AG10803 (cell line): ENCODE measurements around the gene PLCXD1.
"Not testable (repeated sequence)": the region's sequence is repeated elsewhere in the genome, so short reads cannot be mapped to it uniquely, and the experiment has no call there.

Experiments used
- DNase-seq: peaks from one replicate; pipeline ENCODE4 v3.0.0; 2010; ENCODE audit warnings: low read depth
- H3K4me3 ChIP-seq: 2 replicates; pipeline ENCODE4 v1.5.1; 2011; ENCODE audit warnings: mild to moderate bottlenecking, low read length, control low read depth
- TF ChIP-seq, protein P1 (sequence below): conservative IDR thresholded peaks from 2 replicates; pipeline ENCODE4 v1.5.1; 2011; ENCODE audit warnings: mild to moderate bottlenecking, low read length, control low read depth, inconsistent platforms

Gene PLCXD1

GRCh38 chrX:292900-293897 lies 12.0 kb downstream of the PLCXD1 start:
- H3K4me3 ChIP-seq: no peak overlapping the region
- DNase-seq: no peak
- TF ChIP-seq, protein P1, sequence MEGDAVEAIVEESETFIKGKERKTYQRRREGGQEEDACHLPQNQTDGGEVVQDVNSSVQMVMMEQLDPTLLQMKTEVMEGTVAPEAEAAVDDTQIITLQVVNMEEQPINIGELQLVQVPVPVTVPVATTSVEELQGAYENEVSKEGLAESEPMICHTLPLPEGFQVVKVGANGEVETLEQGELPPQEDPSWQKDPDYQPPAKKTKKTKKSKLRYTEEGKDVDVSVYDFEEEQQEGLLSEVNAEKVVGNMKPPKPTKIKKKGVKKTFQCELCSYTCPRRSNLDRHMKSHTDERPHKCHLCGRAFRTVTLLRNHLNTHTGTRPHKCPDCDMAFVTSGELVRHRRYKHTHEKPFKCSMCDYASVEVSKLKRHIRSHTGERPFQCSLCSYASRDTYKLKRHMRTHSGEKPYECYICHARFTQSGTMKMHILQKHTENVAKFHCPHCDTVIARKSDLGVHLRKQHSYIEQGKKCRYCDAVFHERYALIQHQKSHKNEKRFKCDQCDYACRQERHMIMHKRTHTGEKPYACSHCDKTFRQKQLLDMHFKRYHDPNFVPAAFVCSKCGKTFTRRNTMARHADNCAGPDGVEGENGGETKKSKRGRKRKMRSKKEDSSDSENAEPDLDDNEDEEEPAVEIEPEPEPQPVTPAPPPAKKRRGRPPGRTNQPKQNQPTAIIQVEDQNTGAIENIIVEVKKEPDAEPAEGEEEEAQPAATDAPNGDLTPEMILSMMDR: no peak

- TF ChIP-seq, protein P1: no peak
- DNase-seq: no peak
- H3K4me3 ChIP-seq: no peak overlapping the region
Observed at GRCh38 chrX:295136-295535, 14.0 kb downstream of the PLCXD1 start.

GRCh38 chrX:298993-299392 lies 17.8 kb downstream of the PLCXD1 start:
- no peak for DNase-seq
- TF ChIP-seq, protein P1: no peak
- no peak overlapping the region for H3K4me3 ChIP-seq

GRCh38 chrX:300334-300733 lies 19.2 kb downstream of the PLCXD1 start:
- no peak for DNase-seq
- no peak overlapping the region for H3K4me3 ChIP-seq
- TF ChIP-seq, protein P1: no peak

GRCh38 chrX:302975-303374 lies 21.8 kb downstream of the PLCXD1 start:
- TF ChIP-seq, protein P1: no peak
- no peak overlapping the region for H3K4me3 ChIP-seq
- no peak for DNase-seq

- DNase-seq: not testable (repeated sequence)
Observed at GRCh38 chrX:305781-306613, 24.8 kb downstream of the PLCXD1 start.

GRCh38 chrX:306614-307251 lies 25.6 kb downstream of the PLCXD1 start:
- H3K4me3 ChIP-seq, DNase-seq: not testable (repeated sequence)

More at GRCh38 chrX:305781-306613, 24.8 kb downstream of the PLCXD1 start:
- H3K4me3 ChIP-seq: not testable (repeated sequence)
